Measurements from ENCODE around the gene ZNF784.
"Not testable (repeated sequence)": the region's sequence is repeated elsewhere in the genome, so short reads cannot be mapped to it uniquely, and the experiment has no call there.

DNA sequence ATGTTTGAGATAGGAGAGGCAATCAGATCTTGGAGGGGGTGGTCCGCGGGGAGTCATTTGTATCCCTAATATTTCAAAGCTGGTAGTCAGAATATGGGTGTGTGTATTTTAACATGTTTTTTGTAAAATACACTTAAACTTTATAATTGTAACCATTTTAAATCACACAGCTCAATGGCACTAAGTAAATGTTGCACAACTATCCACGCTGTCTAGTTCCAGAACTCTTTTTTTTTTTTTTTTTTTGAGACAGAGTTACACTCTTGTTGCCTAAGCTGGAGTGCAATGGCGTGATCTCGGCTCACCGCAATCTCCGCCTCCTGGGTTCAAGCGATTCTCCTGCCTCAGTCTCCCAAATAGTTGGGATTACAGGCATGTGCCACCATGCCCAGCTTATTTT is 40.5 kb downstream of the ZNF784 start:
- TF ChIP-seq, protein P1, sequence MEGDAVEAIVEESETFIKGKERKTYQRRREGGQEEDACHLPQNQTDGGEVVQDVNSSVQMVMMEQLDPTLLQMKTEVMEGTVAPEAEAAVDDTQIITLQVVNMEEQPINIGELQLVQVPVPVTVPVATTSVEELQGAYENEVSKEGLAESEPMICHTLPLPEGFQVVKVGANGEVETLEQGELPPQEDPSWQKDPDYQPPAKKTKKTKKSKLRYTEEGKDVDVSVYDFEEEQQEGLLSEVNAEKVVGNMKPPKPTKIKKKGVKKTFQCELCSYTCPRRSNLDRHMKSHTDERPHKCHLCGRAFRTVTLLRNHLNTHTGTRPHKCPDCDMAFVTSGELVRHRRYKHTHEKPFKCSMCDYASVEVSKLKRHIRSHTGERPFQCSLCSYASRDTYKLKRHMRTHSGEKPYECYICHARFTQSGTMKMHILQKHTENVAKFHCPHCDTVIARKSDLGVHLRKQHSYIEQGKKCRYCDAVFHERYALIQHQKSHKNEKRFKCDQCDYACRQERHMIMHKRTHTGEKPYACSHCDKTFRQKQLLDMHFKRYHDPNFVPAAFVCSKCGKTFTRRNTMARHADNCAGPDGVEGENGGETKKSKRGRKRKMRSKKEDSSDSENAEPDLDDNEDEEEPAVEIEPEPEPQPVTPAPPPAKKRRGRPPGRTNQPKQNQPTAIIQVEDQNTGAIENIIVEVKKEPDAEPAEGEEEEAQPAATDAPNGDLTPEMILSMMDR (IDR thresholded peaks at IDR 0.05; ENCODE audit: low read length): not testable (repeated sequence)
- not testable (repeated sequence) for TF ChIP-seq EZH2phosphoT487 (IDR thresholded peaks at IDR 0.05; ENCODE audit: low read length)
